TTC549 (cell line): ENCODE measurements around the gene SEC16A.

Experiments
- FAIRE-seq: peaks from 2 replicates; lab custom pipeline; 2012; peaks lifted over from hg19 to GRCh38; lab: Jason Lieb, UNC

Gene SEC16A

GRCh38 chr9:136398286-136398685 is 84.6 kb downstream of the SEC16A start:
- no peak for FAIRE-seq

- no peak for FAIRE-seq
These were observed 85.2 kb downstream of the SEC16A start for GRCh38 chr9:136397643-136398042.

- no peak for FAIRE-seq
These were observed 86.7 kb downstream of the SEC16A start for GRCh38 chr9:136396219-136396515.

GRCh38 chr9:136395345-136396218 is 87.3 kb downstream of the SEC16A start:
- FAIRE-seq: no peak

- FAIRE-seq: no peak
These were observed 87.9 kb downstream of the SEC16A start for GRCh38 chr9:136395020-136395340.

- no peak for FAIRE-seq
These were observed 88.4 kb downstream of the SEC16A start for GRCh38 chr9:136394312-136395019.

- FAIRE-seq: no peak
These were observed 89.3 kb downstream of the SEC16A start for GRCh38 chr9:136393531-136393930.

- no peak for FAIRE-seq
These were observed 90.0 kb downstream of the SEC16A start for GRCh38 chr9:136392538-136393449.

- no peak for FAIRE-seq
These were observed 90.9 kb downstream of the SEC16A start for GRCh38 chr9:136391737-136392537.
